ENCODE results near the gene FAM174B.

The FAM174B gene

DNA sequence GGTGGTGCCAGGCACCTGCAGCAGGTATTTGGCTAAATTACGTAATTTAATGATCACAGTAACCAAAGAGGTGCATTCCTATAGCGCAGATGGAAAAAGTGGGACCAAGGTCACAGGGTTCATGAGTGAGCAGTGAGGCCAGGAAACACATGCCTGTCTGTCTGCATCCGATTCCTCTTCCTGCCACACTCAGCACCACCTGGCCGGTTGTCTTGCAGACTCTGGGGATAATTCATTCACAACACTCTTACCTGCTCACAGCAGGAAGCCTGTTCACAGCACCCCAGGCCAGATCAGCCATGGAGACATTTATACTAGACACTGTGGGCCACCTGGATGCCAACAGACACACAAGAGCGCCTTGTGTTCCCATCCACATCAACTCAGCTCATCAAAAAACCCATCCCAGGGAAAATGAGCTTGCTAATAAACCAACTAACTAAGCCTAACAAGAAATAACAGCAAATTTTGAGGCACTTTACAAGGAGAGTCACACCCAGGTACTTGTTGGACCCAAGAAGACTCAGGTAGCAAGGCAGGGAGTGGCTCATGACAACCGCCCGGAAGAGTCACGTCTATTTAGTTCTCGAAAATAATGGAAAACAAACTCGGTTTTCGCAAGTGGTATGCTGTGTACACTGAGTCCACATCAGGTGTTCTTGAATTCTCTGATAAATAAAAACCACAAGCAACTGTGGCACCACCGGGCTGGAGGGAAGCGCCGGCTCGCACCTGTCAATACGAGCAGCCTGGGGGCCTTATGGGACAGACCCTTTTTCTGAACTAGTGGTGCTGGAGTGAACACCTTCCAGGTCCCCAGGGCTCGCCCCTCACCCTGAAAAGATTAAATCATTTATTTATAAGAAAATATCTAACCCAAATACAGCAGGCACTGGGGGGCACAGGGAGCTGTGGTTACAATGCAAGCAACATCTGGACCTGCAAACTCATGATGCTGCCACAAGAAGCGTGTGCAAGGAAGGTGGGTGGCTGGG is 40.5 kb downstream of the FAM174B start:
- no peak overlapping the region for H2AFZ ChIP-seq (ENCODE audit: low read depth)
- no peaks in the 10 kb centered on the region for H4K20me1 ChIP-seq (ENCODE audit: insufficient read depth)
- no peak overlapping the region for H3K4me3 ChIP-seq (IDR thresholded peaks at IDR 0.05; ENCODE audit: insufficient read depth, low read depth, low read length)
- no peak overlapping the region for H3K27ac ChIP-seq
- no peaks in the 10 kb centered on the region for H3K36me3 ChIP-seq (ENCODE audit: insufficient read depth)
- no peaks in the 10 kb centered on the region for H3K79me2 ChIP-seq (ENCODE audit: insufficient read depth, low read depth)
- TF ChIP-seq CTCF (conservative IDR thresholded peaks at IDR 0.05; ENCODE audit: low read depth, low read length), result no peak
- no peaks in the 10 kb centered on the region for H3K27me3 ChIP-seq (ENCODE audit: insufficient read depth, low read depth)
- no peak overlapping the region for H3K9ac ChIP-seq
- H3K4me2 ChIP-seq, result no peak overlapping the region
- H3K4me1 ChIP-seq (ENCODE audit: low read depth, poor library complexity, severe bottlenecking), result no peaks in the 10 kb centered on the region

DNA sequence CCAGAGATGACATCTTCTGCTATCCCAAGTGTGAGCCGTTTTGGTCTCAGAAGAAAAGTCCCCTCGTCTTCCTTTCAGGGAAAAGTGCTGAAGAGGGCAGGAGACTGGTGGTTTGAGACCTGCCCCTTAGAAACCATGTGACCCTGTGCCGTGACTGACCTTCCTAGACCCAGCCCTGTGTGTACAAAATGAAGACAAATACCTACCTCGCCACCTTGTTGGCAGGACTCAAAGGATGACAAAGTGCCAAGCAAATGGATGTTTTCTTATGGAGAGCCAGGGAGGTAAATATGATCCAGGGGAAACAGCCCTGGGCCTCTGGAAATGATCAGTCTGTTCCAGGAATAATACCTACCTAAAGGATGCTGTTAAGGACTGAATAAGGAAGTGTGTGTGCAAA is 41.3 kb downstream of the FAM174B start:
- Histone ChIP-seq H3K4me3 (IDR thresholded peaks at IDR 0.05; ENCODE audit: insufficient read depth, low read depth, low read length) (no peak overlapping the region), H3K79me2 (ENCODE audit: insufficient read depth, low read depth) (no peaks in the 10 kb centered on the region), H3K9ac (no peak overlapping the region), H3K27me3 (ENCODE audit: insufficient read depth, low read depth) (no peaks in the 10 kb centered on the region), H3K36me3 (ENCODE audit: insufficient read depth) (no peaks in the 10 kb centered on the region), H4K20me1 (ENCODE audit: insufficient read depth) (no peaks in the 10 kb centered on the region), H3K27ac (no peak overlapping the region), H2AFZ (ENCODE audit: low read depth) (no peak overlapping the region), H3K4me1 (ENCODE audit: low read depth, poor library complexity, severe bottlenecking) (no peaks in the 10 kb centered on the region), H3K4me2 (no peak overlapping the region)
- TF ChIP-seq CTCF (conservative IDR thresholded peaks at IDR 0.05; ENCODE audit: low read depth, low read length), result no peak

DNA sequence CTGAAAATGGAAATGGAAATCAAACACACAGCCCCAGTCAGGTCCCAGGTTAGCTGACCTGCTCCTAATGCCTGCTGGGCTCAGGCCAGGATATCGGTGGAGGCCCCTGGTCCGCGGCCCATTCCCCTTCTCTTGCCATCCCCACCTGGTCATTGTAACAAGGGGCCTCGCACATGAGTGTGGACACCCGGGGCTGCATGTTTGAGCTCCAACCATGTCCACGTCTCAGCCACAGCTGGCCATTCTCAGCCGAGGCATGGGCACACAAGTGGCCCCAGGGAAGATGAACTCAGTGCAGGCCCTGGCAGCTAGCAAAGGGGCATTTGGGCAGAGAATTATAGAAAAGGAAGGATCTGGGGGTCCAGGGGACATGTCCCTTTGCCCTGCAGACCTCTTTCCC is 41.7 kb downstream of the FAM174B start:
- TF ChIP-seq CTCF (conservative IDR thresholded peaks at IDR 0.05; ENCODE audit: low read depth, low read length), result no peak
- Histone ChIP-seq H3K9ac (no peak overlapping the region), H3K79me2 (ENCODE audit: insufficient read depth, low read depth) (no peaks in the 10 kb centered on the region), H2AFZ (ENCODE audit: low read depth) (no peak overlapping the region), H3K36me3 (ENCODE audit: insufficient read depth) (no peaks in the 10 kb centered on the region), H3K27ac (no peak overlapping the region), H3K4me2 (no peak overlapping the region), H4K20me1 (ENCODE audit: insufficient read depth) (no peaks in the 10 kb centered on the region), H3K4me1 (ENCODE audit: low read depth, poor library complexity, severe bottlenecking) (no peaks in the 10 kb centered on the region), H3K4me3 (IDR thresholded peaks at IDR 0.05; ENCODE audit: insufficient read depth, low read depth, low read length) (no peak overlapping the region), H3K27me3 (ENCODE audit: insufficient read depth, low read depth) (no peaks in the 10 kb centered on the region)

DNA sequence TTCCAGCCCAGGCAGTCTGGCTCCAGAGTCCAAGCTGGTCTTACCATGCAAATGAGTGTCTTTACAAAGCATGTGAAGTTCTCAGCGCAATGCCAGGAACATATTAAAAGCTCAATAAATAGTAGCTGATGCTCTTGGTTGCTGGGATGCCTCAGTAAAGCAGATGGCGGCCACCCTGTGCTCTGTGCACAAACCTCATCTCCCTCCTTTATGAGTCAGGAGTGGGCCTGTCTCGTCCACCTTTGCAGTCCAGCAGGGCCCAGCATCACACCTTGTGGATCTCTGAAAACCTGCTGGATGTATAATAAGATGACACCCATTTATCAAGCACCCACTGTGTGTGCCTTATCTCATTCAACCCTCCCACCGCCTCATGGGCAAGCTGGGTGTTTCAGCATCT is 42.7 kb downstream of the FAM174B start:
- H4K20me1 ChIP-seq (ENCODE audit: insufficient read depth), result no peaks in the 10 kb centered on the region
- H2AFZ ChIP-seq (ENCODE audit: low read depth), result no peak overlapping the region
- H3K27ac ChIP-seq, result no peak overlapping the region
- no peak overlapping the region for H3K9ac ChIP-seq
- H3K4me2 ChIP-seq, result no peak overlapping the region
- H3K36me3 ChIP-seq (ENCODE audit: insufficient read depth), result no peaks in the 10 kb centered on the region
- no peaks in the 10 kb centered on the region for H3K27me3 ChIP-seq (ENCODE audit: insufficient read depth, low read depth)
- H3K79me2 ChIP-seq (ENCODE audit: insufficient read depth, low read depth), result no peaks in the 10 kb centered on the region
- no peaks in the 10 kb centered on the region for H3K4me1 ChIP-seq (ENCODE audit: low read depth, poor library complexity, severe bottlenecking)
- no peak for TF ChIP-seq CTCF (conservative IDR thresholded peaks at IDR 0.05; ENCODE audit: low read depth, low read length)
- H3K4me3 ChIP-seq (IDR thresholded peaks at IDR 0.05; ENCODE audit: insufficient read depth, low read depth, low read length), result no peak overlapping the region
